HG03520 (cell line): ENCODE measurements around the gene LGALS3BP.
"Not testable (repeated sequence)": the region's sequence is repeated elsewhere in the genome, so short reads cannot be mapped to it uniquely, and the experiment has no call there.

ENCODE experiments used
- ATAC-seq: cut with Tn5 transposase; IDR thresholded peaks from one replicate; pipeline ENCODE4 v1.9.1; 2021; ENCODE audit warnings: mild to moderate bottlenecking, moderate library complexity; ENCODE audit not compliant: unreplicated experiment

LGALS3BP gene

DNA sequence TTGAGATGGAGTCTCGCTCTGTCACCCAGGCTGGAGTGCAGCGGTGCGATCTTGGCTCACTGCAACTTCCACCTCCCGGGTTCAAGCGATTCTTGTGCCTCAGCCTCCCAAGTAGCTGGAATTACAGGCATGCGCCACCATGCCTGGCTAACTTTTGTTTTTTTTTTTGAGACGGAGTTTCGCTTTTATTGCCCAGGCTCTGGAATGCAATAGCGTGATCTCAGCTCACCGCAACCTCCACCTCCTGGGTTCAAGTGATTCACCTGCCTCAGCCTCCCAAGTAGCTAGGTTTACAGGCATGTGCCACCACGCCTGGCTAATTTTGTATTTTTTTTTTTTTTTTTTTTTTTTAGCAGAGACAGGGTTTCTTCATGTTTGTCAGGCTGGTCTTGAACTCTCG lies 34.3 kb downstream of the LGALS3BP start:
- ATAC-seq = not testable (repeated sequence)

GRCh38 chr17:78944956-78945355 lies 34.8 kb downstream of the LGALS3BP start:
- no peak for ATAC-seq

- ATAC-seq = no peak
Measured at GRCh38 chr17:78944026-78944425, 35.7 kb downstream of the LGALS3BP start.

DNA sequence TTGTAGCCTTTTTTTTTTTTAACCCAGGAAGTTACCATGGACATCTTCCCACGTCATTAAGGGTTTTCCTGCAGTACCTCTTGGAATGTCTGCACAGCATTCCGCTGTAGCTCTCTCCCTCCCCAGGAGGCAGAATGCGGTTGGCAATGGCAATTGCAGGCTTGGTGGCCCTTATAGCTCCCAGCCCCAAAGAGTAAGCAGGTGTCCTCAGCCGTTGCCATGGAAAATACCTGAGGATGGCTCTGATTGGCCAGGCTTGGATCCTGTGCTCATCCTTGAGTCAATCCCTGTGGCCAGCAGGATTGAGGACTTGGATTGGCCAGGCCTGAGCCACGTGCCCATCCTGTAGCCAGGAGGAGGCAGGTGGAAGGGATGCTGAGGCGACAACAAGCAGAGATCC lies 39.0 kb downstream of the LGALS3BP start:
- ATAC-seq = no peak

DNA sequence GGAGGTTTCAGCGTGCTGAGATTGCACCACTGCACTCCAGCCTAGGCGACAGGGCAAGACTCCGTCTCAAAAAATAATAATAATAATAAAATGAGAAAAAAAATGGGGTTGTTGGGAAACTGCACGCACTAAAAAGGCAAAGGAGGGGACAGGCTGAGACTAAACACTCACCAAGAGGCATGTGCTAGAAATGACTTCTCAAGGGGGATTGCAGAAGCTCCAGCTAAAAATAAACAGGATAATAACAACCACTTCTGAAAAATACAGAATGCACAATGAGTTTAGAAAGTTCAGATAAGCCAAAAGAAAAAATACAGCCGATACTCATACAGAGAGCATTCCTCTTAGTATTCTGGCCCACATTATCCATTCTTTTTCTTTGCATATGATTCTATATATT lies 39.5 kb downstream of the LGALS3BP start:
- no peak for ATAC-seq

- ATAC-seq = no peak
Measured at GRCh38 chr17:78939615-78940014, 40.1 kb downstream of the LGALS3BP start.

DNA sequence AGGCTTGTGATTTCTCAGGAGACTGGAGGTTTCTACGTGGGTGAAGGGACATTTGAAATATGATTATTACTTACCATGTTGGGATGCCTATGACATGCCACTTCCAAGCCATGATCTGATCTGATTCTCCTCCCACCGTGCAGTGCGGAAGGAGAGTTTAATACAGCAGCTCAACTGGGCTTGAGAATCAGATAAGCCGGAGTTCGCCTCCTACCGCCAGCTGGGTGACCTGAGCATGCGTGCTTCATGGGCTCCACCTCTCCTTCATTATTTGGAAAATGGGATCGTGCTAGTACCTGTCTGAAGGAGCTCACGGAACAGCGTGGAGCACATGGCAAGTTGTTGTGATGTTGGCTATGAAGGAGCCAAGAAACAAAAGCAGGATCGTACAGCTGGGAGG lies 42.2 kb downstream of the LGALS3BP start:
- ATAC-seq = no peak

DNA sequence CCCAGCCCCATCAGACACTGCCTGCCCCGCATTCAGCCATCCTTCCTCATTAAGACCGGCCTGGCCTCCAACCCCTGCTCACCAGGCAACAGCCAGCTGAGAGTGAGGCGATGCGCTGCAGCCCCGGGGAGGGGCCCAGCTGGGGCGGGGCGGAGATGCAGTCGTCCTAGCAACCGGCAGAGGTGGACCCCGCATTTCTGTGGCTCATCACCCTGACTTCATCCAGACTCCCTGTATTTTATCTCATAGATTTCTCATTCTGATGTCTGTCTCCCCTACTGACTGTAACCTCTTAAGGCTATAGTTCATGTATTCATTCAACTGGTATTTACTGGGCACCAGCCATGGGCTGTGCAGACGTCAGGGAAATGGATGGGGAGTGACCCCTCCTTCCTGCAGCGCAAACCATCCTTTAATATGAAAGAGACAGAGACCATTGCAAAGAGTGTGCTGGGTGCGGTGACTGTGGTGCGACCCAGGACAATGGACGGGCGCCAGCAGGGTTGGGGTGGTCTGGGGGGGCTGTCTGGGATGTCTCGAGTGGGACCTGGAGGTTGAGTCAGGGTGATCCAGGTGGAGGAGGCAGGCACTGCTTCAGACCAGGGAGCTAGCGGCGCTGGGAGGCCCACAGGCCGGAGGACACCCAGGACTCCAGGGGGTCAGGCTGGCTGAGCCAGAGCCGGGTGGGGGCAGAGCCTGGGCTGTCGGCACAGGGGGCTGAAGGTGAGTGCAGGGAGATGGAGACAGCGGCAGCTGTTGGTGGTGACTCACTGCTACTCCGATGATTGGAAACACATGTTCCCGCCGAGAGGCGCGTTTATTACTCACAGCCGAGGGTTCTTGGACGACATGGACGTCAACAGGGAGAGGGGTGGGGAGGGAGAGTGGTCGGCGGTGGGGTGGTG lies 44.1 kb downstream of the LGALS3BP start:
- no peak for ATAC-seq

GRCh38 chr17:78934681-78935418 lies 44.9 kb downstream of the LGALS3BP start:
- ATAC-seq = no peak

- ATAC-seq = no peak
Measured at GRCh38 chr17:78933959-78934568, 45.7 kb downstream of the LGALS3BP start.

DNA sequence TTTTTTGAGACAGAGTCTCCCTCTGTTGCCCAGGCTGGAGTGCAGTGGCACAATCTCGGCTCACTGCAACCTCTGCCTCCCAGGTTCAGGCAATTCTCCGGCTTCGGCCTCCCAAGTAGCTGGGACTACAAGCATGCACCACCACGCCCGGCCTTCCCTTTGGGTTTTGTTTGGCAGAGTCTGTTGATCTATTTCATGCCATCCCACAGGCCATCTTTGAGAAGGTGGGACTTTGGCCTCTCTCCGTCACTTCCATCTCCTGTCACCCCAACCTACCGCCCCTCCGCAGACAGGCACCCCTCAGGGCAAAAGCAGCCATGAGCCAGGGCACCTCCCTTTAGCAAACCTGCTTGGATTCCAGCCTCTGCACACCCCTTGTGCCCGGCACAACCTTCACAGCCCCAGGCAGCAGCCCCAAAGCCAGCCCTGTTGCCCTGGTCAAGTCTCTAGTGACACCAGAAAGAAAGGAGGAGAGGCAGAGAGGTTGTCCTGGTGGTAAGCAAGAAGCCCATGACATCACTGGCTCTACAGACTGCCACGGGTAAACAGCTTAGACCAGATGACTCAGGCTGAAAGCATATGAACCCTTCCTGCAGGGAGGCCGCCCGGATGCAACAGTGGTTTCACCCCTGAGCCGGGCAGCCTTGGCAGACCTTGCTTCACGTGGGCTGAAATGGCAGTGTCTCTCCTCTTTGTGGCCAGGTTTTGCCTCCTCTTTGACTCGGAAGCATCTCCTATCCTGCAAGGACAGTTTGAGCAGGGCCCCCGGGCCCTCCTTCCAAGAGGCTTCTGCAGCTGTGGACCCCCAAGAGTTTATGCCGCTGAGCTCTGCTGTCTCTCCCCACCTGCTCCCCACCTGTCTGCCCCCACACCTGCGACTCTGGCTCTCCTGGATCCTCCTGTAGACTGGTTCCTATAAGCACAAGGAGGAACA lies 46.4 kb downstream of the LGALS3BP start:
- ATAC-seq = no peak

DNA sequence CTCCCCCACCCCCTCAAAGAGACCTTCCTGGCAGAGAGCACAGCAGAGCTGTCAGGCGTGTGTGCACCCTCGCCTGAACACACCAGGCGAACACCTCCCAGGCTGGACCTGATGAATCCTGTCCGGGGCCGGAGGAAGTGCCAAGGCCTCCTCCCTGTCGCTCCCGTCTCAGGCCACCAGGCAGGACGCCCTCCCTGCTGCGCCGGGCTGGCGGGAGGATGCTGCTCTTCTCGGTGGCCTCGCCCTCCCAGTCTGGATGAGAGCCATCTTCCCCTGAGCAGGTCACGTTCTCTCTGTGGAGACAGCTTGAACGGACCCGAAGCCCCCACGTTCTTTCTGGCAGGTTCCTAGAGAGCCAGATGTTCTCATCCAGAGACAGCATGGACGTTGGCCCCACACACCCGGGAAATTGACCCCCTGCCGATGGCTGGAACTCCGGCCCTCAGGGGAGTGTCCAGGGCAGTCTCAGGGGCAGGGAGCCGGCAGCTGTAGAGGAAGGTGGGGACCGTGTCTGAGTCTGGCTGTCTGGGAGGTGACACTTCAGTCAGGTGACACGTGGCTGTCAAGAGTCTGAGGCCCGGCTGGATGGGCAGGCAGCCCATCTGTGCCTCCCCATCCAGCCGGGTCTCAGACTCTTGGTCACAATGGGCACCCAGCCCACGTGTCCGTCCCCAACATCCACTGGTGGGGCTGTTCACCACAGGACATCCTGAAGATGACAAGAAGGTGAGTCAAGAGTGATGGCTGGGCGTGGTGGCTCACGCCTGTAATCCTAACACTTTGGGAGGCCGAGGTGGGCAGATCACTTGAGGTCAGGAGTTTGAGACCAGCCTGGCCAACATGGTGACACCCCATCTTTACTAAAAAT lies 49.6 kb downstream of the LGALS3BP start:
- no peak for ATAC-seq

GRCh38 chr17:78925662-78926555 lies 53.8 kb downstream of the LGALS3BP start:
- no peak for ATAC-seq

DNA sequence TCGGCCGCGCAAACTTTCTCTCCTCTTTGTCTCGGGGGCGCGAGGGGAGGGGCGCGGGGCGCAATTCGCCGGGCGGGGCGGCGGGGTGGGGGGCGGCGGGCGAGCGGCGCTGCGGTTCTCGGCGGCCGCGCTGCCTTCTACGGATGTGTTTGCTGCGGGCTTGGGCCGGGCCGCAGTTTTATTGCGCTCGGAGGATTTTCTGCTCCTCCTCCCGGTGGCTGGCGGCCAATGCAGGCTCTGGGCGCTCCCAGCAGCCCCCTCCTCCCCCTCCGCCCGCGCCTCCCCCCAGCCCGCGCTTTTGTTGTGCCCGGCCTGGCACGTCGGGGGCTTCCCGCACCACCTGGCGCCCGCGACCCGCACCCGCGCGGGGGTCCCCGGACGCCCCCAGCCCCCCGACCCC lies 54.5 kb downstream of the LGALS3BP start, which contains the start of gene TIMP2:
Gene TIMP2 (minus strand): TSS at position 154 of the 400 bp plus-strand sequence. CDS start 299 bp downstream, outside the sequence.
- no peak for ATAC-seq

DNA sequence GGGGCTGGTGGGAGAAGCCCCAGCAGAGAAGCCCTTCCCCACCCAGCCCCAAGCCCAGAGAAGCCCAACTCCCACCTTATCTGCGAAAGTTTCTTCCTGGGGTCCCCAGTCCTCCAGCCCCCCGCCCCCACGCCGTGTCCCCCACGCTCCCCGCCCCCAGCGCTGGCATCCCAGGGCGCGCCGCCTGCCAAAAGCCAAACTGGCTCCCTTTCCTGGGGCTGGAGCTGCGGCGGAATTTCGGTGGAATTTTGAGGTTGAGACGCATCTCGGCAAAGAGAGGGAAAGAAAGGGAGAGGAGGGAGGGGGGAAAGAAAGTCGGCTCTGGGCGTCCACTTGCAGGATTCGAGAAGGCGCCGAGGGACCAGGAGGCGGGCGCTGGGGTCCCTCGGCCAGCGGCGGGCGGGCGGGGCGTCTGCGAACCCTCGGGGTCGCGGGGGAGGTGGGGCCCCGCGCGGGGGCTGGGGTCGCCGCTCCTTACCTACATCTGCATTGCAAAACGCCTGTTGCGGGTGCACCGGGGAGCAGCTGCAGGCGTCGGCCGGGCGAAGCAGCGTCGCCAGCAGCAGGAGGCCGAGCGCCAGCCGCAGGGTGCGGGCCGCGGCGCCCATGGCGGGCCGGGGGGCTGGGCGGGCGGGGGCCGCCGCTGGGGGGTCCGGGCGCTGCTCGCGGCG lies 55.1 kb downstream of the LGALS3BP start:
- ATAC-seq = no peak

GRCh38 chr17:78923660-78924453 lies 55.9 kb downstream of the LGALS3BP start:
- ATAC-seq = no peak

DNA sequence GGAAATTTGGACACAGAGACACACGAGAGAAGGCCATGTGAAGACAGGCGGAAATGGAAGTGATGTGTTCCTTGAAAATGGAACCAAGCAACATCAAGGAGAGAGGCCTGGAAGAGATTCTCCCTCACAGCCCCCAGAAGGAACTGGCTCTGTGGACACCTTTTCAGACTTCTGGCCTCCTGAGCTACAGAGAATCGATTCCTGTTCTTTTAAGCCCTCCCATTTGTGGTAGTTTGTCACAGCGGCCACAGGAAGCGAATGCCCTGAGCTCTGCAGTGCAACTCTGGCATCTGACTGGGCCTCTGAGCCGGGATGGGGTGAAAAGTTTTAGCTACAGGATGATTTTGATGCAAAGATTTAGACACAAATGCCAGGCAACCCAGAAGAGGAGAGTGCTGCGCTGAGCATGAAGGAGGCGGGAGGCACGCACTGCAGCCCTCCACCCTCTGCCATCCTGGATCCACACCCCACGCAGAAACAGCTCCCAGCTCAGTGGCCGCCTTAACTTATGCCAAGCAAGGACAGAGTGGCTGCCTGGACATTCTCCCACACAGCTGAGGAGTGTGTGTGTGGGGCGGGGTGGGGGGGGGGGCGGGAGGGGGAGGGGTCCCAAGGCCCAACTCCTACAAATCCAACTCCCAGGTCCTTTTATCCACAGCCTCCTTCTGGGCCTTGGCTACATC lies 56.8 kb downstream of the LGALS3BP start:
- no peak for ATAC-seq
